ENCODE data around the gene ACSL3. TPM values are rescaled to one million over a fixed set of nuclear protein-coding genes. Genes with fewer than 3 reads are reported as not detected.
"Not testable (repeated sequence)": the region's sequence is repeated elsewhere in the genome, so short reads cannot be mapped to it uniquely, and the experiment has no call there.

Gene ACSL3
- total RNA-seq, 1 donor from 2014 or later = 56.7 TPM

DNA sequence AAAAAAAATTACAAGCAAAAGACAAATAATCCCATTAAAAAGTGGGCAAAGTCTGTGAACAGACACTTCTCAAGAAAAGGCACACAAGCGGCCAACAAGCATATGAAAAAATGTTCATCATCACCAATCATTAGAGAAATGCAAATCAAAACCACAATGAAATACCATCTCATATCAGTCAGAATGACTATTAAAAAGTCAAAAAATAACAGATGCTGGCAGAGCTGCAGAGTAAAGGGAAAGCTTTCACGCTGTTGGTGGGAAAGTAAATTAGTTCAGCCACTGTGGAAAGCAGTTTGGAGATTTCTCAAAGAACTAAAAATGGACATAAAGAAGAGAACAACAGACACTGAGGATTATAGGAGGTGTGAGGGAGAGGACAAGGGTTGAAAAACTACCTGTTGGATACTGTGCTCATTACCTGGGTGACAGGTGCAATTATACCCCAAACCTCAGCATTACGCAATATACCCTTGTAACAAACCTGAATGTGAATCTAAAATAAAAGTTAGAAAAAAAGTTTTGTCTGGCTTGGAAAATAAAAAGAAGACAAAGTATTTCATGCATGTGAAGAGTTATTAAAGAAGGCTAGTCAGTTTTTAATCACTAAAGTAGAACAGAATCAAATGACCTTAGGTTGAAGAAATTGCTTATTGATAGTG lies 8.7 kb upstream of the ACSL3 start:
- no peak for DNase-seq

DNA sequence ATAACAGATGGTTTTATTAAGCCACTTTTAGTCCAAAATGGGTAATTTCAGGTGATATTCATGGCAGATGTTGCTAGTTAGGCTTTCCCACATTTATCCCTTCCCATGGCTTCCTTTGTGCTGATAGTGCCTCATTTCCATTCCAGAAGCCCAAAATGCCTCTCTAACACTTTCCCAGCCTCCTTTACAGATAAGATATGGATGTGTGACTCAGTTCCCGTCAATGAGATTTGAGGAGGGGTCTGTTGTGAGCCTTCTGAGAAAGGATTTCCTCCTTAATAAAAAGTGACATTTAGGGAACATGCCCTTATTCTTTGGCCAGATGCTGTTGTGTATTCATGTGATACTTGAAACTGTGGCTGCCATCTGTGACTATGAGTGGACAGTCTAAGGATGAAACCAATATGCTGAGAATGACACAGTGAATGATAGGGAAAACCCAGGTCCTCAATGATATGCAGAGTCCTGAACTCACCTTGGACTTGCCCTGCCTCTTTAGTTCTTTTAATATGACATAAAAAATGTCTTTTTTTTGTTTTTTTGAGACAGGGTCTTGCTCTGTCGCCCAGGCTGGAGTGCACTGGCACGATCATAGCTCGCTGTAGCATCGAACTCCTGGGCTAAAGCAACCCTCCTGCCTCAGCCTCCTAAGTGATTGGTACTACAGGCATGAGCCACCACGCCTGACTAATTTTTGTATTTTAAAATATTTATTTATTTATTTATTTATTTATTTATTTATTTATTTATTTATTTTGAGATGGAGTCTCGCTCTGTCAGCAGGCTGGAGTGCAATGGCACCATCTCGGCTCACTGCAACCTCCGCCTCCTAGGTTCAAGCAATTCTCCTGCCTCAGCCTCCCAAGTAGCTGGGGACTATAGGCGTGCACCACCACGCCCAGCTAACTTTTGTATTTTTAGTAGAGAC lies 5.8 kb upstream of the ACSL3 start:
- no peak for DNase-seq

DNA sequence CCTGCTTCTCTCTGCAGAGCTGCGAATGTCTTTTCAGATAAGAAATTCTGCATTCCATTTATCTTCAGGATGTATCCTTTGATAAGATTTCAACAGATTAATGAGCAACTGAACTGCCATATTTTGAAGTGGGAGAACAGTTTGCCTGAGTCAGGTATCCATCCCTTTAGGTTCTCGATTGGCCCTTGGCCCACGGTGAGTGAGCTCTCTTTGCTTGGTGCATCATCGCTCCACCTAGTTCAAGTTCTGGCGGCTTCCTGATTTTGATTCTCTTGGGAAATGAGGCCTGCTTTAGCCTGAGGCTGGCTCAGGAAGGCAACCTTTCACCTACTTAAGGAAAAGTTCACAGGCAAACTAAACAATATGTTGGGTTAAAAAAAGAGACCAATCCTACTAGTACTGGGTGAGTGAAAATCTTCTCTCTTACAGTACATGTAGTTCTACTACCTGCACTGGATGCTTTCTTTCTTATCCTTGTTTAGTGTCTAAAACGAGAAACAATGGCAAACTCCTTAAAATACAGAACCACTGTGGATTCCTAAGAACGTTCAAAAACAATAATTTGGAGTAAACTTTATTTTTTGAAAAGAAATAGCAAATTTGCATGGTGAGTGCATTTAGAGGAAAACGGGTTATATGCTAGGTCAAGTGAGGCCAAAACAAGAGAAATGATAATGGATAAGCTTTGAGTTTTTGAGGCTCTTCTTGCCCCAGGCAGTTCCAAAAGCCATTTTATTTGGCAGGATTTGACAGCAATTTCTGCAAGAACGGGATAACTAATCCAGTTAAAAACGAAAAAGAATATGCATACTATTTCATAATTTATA lies 837 bp upstream of the ACSL3 start:
- DNase-seq = peak; percentile 34

DNA sequence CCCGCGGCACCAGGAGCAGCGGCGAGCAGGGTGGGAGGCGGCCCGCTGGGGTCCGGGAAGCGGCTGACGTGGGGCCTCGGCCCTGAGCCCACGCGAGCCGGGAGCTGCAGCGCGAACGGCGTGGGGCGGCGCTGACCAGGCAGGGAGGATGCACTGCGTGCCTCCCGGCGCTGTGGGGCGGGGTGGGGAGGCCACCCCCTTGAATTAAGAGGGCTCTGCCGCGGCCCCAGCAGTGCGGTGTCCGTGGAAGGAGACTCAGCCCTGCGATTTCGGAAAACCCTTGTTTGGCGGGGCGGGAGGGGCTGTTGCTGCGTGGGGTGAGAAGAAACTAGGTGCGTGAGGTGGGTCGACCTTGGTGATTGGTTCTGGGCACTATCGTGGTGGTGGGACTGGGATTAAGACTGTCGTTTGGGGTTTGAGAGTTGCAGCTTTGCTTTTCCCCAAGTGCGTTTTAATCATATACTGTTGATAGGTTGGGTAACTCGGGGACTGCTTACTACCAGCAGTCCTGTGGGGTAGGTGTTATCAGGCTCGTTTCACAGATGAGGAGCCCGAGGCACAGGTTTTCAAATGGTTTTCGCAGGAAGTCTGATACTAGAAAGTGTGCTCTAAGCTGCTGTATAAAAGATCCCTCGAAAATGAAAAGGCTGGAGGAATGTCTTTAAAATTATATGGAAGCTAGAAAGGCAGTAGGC lies 722 bp downstream of the ACSL3 start:
- peak; percentile 17 for DNase-seq

DNA sequence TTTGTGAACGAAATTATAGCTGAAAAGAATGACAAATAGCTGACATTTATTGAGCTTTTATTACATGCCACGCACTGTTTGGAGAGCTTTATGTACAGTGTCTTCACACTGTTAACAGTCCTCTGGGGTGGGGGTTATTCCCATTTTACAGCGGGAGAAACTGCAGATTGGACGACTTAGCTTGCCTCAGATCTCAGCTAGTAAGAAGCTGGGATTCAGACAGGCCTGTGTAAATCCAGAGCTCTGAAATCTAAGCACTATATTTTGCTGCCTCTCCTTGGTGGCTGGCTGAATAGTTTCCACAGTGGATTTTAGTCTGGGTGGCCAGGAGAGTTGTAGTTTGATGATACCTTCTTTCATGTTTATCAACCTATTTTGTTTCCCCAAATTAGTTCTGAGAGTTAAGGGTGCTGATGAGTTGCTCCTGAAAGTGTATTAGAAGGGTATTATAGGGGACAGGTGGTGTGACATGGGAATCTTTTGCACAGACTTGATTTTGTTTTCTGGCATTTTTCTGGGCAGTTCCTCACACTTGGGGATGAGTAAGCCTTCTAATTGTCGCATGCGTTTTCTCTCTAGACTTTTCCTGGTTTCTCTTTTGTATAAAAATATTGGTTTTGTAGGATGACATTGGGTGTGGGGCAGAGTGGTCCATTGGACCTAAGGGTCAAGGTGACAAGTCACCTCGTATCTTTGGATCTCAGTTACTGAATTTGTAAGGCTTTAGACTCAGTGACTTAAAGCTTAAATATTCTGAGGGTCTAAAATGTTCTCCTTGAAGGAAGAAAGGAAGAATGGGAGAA lies 1.5 kb downstream of the ACSL3 start:
- DNase-seq = peak; percentile 24

DNA sequence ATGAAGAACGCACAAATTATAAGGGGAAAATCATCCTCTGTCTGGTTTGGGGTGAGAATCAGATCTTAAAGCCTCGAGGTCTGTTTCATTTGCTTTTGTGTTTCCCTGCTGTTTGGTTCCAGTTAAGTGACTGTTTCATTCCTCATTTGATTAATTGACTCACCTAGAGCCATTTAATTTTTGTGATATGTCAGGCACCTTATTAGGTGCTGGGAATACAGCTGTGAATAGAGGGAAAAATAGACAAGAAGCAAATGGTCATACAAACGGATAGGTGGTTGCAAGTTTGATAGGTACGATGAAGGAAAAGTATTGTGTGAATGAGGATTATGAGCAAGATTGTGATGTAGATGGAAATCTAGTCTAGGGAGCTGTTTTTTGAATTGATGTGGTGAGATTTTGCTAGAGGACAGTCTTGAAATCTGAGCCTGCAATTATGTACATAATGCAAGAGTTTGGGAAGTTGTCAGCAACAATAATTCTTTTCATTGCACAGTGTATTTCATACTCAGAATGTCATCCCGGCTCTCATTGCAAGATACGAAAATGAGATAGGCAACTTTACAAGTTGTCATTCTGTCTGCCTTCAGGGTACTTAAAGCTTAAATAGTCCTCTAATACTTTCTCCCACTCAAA lies 2.2 kb downstream of the ACSL3 start:
- no peak for DNase-seq

DNA sequence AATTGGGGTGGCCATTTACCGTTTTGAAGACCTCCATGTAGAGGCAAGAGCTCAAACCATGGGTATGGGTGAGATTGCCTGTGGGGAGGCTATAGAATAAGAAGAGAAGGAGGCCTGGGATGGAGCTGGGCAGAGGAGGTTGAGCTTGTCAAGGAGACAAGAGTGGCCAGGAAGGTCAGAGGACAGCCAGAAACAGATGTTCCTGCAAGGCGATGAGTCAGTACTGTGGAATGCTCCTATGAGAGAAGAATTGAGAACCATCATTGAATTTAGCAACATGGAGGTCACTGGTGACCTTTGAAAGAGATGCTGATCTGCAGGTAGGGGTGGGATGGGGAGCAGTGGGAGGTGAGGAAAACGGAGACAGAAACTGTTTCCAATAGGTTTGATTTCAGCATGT lies 3.5 kb downstream of the ACSL3 start:
- no peak for DNase-seq

DNA sequence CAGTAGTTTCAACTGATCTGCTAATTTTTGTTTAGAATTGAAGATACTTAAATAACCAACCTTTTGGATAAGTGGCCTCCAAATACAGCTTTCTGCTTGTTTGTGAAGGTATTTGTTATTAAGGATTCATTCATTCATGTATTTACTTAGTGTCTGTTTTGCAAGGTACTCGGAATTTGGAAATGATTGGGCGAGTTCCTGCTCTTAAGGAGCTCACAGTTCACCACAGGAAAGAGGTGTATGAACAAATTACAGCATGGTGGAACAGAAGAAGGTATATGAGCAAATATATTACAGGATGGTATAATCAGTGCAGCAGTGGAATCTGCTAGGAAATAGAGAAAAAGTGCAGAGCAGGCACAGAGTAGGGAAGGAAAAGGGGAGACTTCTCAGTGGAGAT lies 4.5 kb downstream of the ACSL3 start:
- DNase-seq = no peak

DNA sequence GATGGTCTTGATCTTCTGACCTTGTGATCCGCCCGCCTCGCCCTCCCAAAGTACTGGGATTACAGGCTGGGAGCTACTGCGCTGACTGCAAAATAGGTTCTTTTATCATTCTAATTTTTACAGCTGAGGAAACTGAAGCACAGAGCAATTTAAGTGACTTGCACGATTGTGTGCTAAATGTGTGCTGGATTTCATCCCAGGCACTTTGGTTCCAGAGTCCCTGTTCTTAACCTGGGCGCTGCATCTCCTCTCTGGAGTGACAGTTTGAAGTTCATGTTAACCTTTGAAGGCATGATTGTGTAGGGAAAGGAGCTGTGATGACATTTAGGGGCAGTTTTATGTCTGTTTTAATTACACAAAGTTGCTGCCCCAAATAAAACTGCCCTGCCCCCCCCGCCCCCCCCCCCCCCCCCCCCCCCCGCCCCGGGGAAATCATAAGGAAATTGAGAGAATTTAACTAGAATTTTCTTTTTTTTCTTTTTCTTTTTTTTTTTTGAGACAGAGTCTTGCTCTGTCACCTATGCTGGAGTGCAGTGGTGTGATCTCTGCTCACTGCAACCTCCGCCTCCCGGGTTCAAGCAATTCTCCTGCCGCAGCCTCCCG lies 5.6 kb downstream of the ACSL3 start:
- peak; percentile 96 for DNase-seq

DNA sequence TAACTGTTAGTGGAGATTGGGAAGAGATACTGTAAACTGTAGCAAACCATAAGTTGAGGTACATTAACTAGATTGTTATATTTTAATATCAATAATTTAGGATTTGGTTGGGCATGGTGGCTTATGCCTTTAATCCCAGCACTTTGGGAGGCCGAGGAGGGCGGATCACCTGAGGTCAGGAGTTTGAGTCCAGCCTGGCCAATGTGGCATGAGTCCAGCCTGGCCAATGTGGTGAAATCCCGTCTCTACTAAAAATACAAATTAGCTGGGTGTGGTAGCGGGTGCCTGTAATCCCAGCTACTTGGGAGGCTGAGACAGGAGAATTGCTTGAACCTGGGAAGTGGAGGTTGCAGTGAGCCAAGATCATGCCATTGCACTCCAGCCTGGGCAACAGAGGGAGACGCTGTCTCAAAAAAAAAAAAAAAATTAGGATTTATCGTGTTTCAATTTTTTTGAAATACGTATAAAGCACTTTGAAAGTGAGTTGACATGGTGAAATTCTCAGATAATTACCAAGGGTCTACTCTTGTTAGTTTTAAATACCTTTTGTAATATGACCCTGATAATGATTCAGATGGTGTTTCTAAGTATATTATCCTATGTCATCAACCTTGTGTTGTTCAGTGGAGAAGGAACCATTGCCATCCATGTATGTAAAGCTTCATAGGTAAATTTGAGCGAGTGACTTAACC lies 7.9 kb downstream of the ACSL3 start:
- DNase-seq = not testable (repeated sequence)

DNA sequence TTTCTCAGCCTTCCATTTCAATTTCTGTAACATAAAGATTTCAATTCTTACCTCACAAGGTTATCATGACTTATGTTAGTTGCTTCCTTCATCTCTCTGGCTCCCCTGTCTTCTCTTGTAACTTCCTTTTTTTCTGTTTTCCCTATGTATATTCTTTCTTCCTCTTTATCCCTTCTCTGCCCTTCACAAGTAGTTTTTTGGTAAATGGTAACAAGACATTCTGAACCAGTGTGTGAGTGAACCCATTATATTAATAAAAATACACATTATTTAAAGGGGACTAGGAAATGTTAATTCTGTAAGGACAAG lies 8.4 kb downstream of the ACSL3 start:
- no peak for DNase-seq

DNA sequence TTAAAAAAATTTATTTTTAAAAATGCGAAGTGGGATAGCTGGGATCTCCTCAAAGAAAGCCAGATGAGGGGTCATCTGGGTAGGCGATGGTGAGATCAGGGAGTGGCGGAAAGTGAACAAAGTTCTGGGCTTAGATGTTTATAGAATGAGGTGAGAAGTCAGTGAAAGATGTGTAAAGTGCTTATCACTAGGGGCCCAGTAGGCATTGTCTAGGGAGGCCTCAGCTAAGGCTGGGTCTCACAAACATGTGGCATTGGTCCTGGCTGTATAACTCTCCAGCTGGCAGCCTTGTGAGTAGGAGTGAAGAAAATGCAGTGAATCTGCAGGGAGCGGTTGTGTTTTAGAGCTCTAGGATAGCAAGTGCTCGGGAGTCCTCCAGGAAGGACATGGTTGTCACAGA lies 10.5 kb downstream of the ACSL3 start:
- no peak for DNase-seq

DNA sequence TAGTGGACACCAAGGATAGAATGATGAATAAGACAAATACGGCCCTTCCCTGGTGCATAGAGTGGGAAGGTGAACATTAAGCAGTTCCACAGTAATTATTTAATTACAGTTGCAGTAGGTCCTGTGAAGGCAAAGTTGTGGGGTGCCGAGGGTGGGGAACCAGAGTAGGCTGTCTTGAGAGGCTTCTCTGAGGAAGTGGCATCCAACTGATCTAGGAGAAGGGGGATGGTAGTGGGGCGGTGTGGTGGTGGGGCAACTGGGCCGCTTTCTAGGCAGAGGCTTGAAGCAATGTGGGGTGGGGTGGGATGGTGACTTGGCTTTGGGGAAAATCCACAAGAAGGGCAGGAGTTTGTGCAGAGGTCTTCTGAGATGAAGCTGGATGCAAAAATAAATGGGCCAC lies 11.7 kb downstream of the ACSL3 start:
- no peak for DNase-seq

DNA sequence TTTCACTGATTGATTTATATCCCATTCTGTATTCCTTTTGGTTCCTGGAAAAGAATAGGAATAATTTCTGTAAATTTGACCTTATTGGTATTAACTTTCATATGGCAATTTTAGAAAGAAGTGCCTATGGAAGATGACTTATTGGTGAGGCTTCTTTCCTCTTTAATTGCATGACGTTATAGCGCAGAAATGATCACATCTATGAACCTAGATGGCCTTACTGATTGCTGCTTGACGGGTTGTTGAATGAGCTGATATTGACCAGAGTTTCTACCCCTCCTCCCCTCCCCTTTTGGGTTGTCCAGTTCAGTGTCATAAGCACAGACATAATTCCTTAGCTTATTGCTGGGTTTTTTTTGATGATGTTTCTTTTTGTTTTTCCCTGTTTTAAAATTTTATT lies 14.6 kb downstream of the ACSL3 start:
- no peak for DNase-seq

DNA sequence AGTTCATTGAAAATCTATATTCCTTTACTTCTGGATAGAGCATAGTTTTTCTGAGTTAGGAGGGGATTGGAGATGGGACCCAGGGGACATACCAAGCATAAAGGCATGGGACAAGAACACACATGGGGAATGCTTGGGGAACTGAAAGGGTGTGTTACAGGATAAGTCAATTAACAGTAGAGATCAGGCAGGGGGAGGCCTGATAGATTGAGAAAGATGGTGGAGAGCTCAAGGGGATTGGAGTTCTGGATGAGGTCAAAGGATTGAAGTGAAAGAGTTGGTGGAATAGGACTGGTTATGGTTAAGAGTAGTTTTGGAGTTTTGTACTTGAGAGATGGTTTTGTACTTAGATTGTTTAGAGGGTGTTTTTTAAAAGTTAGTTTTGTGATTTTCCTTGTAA lies 16.1 kb downstream of the ACSL3 start:
- DNase-seq = no peak

DNA sequence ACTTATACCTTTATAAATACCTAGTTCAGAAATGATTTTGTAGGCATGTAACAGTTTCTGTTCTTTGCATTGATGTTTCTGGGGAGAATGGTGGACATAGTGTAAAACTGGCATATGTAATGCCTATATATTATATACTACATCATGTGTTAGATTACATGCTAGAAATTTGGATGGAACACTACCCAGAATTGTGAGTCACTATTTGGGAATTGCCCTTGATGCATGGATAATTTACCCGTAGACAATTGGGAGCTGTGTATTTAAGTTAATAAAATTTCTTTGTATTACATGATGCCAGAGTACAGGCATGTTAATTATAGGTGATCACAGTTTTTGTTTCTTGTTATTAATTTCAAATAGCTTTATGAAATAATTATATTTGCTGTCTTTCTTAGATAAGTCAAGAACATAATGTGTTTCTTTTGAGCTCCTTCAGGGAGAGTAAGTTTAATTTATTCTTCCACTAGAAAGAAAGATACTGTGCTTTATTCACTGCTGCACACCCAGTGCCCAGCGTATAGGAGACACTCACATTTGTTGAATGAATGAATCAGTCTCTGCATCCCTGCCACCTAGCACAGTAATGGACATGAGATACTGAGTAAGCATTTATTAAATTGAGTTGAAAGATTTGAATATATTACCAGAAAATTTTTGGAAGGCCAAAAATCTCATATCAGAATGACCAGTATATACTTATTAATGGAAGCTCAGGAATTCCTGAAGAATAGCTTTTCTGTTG lies 16.9 kb downstream of the ACSL3 start:
- DNase-seq = no peak

DNA sequence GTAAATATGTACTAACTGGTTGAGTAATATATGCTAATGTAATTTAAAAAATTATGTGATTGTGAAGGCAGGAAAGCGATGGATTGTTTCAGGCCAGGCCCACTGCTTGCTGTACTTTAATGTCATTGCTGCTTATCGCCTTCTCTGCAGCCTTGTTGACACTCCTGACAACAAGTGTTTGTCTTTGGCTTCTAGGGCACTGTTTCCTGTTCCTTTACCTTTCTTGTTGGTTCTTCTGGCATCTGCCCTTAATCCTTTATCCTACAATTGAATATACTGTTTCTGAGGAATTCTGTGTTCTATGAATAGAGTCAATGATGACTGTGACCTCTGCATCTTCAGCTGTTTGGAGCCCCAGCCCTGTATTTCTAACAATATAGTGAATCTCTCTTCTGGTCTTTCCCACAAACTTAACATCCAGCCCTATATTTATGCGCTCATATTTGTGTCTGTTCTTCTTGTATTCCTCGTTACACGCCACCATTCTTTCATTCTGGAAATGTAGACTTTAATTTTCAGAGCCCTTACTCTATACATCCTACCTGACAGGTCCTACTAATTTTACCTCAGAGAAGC lies 17.6 kb downstream of the ACSL3 start:
- no peak for DNase-seq

DNA sequence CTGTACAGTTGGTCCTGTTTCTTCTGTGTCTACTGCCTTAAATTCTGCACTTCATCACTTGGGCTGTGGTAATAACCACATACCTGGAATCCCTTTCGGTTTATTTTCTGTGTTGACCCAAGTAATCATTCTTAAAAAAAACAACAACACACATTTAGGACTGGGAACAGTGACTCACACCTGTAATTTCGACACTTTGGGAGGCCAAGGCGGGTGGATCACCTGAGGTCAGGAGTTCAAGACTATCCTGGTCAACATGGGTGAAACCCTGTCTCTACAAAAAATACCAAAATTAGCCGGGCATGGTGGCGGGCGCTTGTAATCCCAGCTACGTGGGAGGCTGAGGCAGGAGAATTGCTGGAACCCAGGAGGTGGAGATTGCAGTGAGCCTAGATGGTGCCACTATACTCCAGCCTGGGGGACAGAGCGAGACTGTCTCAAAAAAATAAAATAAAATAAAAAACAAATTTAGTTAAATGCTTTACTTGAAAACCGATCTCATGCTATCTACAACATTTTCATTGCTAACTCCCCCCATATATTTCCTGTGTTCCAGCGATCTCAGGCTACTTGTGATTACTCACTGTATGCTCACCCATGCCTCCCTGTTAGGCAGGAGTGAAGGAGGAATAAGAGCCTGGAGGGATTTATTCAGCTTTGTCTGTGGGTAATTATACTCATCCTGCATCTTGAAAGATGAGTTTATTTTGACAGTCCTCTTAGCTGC lies 18.2 kb downstream of the ACSL3 start:
- DNase-seq = no peak
